ENCODE measurements around the gene FAM83D.

The FAM83D gene, protein sequence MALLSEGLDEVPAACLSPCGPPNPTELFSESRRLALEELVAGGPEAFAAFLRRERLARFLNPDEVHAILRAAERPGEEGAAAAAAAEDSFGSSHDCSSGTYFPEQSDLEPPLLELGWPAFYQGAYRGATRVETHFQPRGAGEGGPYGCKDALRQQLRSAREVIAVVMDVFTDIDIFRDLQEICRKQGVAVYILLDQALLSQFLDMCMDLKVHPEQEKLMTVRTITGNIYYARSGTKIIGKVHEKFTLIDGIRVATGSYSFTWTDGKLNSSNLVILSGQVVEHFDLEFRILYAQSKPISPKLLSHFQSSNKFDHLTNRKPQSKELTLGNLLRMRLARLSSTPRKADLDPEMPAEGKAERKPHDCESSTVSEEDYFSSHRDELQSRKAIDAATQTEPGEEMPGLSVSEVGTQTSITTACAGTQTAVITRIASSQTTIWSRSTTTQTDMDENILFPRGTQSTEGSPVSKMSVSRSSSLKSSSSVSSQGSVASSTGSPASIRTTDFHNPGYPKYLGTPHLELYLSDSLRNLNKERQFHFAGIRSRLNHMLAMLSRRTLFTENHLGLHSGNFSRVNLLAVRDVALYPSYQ

DNA sequence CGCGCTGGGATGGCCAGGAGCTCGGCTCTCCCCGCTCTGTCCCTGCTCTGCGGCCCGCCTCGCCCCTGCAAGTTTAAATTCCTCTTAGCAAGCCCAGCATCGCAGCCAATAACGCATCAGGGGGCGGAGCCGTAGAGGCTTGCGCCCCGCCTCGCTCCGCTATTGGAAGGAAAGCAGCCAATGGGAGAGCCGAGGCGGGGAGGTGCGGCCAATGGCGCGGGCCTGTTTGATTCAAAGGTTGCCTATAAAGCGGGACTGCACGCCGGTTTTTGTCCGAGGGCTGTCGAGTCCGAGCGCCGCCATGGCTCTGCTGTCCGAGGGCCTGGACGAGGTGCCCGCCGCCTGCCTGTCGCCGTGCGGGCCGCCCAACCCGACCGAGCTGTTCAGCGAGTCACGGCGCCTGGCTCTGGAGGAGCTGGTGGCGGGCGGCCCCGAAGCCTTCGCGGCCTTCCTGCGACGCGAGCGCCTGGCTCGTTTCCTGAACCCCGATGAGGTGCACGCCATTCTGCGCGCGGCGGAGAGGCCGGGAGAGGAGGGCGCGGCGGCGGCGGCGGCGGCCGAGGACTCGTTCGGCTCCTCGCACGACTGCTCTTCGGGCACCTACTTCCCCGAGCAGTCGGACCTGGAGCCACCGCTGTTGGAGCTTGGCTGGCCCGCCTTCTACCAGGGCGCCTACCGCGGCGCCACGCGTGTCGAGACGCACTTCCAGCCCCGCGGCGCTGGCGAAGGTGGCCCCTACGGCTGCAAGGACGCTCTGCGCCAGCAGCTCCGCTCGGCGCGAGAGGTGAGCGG lies at the start of gene FAM83D:
TSS of gene FAM83D (plus strand) at position 276 of the 792 bp plus-strand sequence. CDS start at position 302, 26 bp downstream.
- DNase-seq: peak; percentile 99

DNA sequence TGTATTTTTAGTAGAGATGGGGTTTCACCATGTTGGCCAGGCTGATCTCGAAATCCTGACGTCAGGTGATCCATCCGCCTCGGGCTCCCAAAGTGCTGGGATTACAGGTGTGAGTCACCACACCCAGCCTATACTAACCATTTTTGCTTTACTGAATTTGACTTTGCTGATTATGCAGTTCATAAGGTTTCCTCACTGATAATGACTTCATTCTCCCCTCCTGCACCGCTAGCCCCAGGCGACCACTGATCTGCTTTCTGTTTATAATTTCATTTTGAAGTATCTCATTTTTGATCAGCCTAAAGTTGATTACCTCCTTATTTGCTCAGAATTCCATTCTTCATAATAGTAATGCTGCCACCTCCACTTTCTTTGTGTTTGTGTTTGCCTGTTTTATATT lies 48.7 kb upstream of the FAM83D start:
- DNase-seq: no peak

DNA sequence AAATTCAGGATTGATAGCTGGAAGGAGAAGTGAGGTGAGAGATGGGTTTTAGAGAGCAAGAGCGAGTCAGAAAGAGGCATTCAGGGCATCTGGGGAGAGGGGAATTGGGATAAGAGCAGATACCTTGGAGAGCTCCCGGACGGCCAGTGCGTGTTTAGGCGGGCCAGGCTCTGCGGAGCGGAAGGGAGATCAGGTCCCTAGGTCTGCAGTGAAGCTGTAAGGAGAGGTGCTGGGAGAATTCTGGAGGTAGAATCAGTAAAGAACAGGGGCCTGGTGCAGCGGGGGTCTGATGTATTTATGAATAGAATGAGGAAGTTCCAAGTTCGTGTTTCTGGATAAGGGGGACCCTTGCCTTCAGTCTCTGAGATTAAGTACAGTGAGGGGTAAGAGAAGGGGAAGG lies 47.4 kb upstream of the FAM83D start:
- DNase-seq: peak; percentile 40

DNA sequence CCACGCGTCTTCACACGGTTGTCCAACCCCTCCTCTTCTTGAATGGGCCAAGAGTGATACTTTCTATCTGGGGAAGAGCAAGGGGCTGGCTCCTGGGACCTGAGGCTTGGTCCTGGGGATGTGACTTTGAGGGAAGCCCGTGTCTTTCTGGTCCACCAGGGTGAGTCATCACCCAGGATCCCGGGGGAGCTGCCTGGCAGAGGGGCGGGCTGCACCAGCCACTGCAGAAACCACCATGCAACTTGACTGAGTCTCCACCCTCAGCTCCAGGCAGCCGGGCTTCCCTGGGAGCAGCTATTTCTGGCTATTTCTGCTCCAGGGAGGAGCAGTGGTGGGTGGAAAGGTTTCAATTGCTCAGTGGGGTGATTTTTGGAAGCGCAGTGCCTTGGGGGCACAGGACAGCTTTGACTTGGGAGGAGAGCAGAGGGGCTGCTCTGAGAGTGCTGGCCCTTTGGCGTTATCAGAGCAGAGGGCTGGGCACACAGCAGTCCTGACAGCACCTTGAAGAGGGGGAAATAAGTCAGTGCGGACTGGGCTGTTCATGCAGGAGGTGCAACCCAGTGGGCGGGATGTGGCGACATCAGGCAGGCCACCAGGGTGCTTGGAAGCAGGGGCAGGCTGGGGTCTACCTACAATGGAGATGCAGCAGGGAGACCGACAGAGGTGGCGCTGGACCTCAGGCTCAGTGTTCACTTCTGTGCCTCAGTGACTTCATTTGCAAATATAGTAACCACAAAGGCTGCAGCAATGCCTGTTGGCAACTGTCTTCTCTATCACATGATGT lies 45.1 kb upstream of the FAM83D start:
- no peak for DNase-seq

DNA sequence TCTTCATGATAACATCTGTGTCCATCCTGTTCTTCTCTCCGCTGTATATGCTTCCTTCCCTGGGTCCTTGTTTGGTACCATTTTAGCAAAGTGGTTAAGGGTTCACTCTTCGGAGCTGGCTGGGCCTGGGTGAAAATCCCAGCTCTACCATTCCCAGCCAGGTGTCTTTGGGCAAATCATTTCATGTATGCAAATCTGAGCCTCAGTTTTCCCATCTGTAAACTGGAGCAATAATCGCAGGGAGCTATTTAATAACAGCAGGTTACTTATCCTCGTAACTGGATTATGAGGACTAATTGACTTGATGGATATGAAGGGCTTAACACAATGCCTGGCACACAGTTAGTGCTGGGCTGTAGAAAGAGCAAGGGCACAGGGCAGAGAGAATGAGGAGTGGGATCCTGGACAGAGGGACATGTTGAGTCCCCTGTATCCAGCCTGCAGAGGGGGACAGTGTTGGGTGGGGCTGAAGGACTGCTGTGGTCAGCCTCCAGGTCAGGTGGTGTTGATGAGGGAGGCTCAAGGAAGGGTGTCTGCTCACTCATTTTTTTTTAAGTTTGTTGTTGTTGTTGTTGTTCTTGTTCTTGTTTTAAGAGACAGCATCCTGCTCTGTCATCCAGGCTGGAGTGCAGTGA lies 44.3 kb upstream of the FAM83D start:
- DNase-seq: no peak

DNA sequence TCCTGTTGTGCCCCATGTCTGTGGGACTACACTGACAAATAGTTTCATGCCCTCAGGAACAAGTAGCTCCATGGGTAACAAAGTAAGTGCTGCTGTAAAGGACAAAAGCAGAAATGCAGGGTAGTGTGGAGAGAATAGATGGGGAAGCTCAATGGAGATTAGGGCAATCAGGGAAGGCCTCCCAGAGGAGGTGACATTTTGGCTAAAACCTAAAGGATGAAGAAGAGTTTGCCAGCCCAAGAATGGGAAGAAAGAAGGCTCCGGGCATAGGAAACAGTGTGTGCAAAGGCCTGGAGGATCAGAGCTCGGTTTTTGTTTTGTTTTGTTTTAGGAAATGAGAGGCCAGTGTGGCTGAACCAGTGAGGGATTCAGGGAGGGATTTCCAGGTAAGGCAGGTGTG lies 43.6 kb upstream of the FAM83D start:
- no peak for DNase-seq

DNA sequence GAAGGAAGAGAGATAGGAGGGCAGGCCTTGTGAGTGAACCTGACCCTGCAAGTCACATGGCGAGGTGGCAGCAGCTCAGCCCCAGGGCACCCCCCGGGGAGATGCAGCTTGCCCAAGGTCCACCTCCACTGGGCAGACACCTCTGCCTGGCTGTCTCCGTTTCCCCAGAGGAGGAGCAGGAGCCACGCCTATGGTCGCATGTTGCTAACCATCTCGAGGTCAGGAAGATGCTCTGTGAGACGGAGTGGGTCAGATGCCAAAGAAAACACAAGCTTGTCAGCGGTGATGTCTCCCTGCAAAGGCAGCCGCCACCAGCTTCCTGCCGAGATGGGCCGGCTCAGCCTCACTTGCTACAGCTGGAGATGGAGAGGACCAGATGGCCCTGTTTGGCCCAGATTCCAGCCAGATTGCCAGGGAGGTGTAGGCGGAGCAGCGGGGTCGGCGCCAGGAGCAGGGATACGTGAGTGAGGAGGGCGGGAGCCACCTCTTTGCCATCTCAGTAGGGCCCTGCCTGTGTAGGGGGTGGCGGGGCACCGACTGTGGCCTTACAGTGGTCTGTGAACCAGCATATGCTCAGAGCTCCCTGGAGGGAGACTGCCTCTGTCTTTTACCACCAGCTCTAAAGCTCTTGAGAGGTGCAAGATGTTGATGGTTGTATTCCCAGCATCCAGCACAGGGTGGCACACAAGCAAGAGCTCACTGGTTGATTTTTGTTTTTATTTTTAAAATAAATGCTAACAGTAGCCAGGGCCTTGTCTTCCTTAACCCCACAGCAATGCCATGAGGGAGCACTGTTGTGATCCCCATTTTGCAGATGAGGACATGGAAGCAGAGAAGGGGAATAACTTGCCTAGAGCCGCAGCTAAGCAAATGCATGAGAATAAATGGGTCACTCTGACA lies 42.9 kb upstream of the FAM83D start:
- no peak for DNase-seq

DNA sequence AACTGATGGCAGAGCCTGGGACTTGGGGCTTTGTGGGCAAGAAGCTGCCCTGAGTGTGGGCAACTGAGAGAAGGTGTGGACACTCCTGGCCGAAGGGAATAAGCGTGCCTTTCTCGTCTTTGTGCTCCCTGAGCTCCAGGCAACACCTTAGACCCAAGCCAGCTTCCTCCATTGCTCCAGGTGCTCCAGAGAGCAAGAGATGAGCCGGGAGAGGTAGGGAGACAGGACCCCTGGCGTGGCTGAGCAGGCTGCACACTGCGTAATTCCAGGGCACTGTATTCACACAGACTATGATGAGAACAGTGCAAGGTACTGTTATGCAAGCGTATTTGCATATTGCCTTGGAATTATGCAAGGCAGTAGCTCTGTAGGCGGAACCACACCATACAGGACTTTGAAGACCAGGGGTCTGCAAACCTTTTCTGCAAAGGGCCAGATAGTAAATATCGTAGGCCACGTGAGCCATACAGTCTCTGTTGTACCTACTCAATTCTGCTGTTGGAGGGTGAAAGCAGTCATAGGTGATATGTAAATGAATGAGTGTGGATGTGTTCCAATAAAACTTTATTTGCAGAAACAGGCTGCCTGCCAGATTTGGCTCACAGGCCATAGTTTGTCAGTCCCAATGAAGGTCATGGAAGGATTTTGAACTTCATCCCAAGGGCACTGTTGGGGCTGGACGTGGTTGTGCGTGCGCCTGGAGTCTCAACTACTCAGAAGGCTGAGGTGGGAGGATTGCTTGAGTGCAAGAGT lies 42.1 kb upstream of the FAM83D start:
- no peak for DNase-seq

DNA sequence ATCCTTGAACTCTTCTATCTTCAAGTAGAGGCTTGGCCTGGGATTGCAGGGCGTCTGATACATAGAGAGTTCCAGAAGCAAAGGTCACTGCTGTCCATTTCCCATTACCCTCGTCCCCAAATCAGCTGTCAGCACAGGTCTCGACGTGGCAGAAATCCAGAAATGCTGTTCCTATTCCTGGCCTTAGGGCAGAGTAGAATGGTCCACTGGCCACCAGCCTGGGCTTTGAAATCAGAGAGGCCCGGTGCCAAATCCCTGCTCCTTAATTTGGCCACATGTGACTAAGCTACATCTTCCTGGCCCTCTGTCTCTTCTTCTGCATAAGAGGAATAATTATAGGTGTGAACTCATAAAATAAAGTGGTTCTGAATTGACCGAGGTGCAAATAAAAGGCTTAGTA lies 40.9 kb upstream of the FAM83D start:
- DNase-seq: no peak

DNA sequence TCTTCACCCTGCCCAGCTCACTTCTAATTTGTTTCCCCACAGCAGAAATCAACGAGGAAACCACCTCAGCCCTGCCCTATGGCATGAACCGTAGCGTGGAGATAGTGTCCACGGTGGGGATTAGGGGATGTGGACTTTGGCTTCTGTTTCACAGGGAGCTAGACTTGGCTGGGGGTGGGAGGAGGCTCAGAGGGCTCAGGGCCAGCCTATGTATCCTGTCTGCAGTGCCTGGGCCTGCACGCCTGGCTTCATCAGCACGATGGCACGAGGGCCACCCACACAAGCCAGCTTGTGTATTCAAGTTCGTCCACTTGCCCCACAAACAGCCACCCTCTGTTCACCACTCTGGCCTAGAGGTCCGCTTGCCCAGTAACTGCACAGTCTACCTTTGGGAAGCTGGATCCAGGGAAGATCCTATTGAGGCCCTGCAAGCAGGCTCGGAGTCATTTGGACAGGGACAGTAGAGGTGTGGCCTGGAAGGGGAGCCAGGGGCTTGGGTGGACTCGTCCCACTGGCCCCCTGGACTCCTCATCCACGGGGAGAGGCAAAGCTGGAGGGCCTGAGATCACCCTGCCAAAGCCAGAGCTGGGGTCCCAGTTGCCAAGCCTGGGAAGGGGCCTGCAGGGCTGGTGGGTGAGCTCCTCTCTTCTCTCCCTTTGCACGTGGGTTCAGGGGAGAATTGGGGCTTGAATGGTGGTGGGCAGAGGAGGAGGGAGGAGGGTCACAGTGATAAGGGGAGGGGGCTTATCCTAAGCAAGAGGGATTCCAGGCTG lies 38.0 kb upstream of the FAM83D start:
- no peak for DNase-seq

DNA sequence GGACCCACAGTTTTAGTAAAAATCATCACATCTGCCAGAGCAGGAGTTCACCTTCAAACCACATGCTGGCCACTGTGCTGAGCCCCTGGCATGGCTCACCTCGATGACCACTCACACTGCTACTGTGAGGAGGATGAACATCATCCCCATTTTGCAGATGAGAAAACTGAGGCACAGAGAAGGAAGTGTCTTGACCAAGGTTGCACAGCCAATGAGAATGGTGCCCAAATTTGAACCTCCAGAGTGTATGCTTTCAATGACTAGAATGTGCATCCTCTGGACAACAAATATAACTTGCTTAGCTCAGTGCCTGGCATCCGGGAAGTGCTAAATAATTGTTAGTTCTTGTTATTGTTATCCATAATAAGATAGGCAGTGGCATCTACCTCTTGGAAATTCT lies 37.2 kb upstream of the FAM83D start:
- DNase-seq: no peak

DNA sequence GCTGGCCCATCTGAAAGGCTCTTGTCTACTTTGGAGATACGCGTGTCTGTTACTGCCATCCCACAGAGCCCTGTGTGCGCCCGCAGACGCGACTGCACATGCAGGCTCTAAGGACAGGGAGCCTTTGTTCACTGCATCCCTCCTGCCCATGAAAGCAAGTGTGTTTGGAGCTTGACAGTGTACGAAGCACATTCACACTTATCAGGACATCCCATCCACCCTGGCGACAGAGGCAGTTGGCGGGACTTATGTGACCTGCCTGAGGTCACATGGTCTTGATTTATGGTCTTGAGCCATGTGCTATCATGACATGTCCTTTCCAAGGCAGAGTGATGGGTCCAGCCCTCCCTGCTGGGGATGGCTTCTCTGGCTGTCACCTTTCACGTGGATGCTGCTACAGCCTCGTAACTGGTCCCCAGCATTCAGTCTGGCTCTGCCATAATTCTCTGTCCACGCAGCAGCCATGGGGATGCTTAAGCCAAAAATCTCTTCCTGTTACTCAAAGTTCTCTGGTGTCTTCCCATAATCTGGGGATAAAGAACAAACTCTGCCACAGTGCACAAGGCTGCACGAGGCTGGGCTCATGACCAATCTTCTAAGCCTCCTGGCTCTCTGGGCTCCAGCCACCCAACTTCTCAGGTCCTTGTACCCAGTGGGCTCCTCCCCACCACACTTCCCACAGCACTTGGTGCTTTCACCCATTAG lies 36.3 kb upstream of the FAM83D start:
- no peak for DNase-seq

DNA sequence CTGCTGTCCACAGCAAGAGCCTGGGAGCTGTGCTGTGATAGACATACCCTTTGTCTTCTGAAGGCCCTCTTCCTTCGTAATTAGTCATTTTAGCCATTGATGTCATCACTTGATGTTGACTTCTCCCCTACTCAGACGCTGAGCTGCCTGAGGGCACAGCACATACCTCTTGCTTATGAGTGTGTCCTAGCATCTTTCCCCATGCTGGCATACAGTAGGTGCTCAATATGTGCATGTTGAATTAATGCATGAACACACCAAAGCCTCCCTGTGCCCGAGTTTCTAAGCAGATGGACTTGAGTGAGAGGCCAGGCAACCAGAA lies 35.8 kb upstream of the FAM83D start:
- no peak for DNase-seq

DNA sequence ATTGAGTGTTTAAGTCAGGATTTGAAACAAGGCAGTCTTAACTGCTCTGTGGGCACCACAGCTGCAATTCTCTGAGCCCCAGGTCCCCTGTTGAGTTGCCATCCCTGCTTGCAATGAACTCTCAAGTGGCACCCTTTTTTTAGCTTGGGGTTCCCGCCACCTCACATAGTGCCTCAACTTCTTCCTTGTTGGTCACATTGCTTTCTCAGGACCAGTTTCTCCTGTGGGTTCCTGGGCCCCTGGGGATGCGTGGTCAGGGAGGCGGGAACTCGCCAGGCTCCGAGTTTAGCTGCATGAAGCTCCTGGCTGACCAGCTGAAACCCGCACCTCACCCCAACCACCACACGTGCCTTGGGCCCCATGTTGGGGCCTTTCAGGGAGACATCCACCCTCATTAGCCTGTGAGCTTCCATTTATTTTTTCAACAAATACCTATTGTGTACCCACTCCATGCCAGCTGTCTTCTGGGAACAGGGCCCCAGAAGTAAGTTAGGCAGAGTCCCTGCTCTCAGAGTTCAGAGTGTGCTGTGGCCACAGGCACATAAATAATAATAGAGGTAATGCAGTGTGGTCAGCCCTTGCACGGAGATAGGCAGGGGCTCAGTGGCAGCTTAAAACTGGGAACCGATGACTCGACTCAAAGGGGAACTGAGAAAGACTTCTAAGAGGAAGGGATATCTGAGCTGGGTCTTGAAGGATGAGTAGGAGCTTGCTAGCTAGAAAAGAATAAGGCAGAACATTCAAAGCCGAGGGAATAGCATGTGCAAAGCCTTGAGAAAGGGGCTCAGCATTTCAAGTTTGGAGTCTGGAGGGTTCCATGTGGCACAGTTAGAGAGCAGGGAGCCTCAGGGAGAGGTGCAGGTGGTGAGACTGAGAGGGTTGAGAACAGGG lies 33.9 kb upstream of the FAM83D start:
- no peak for DNase-seq

DNA sequence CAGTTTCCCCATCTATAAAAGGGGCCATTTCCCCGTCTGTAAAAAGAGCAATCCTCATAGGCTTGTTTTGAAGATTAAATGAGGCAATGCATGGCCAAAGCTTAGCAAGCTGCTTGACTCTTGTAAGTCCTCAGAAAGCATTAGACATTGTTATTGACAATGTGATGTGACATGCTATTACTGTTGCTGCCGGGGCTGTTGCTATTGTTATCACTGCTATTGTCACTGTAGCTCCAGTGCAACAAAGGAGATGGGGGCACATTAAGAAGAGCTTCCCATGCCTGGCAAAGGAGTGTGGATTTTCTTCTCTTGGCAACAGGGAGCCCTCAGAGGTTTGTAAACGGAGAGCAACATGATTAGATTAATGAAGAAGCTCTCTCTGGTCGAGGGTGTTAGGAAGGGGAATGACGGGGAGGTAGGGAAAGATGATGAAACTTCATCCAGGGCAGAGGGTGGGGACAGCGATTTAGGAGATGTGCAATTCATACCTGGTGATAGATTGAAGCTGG lies 33.1 kb upstream of the FAM83D start:
- no peak for DNase-seq

DNA sequence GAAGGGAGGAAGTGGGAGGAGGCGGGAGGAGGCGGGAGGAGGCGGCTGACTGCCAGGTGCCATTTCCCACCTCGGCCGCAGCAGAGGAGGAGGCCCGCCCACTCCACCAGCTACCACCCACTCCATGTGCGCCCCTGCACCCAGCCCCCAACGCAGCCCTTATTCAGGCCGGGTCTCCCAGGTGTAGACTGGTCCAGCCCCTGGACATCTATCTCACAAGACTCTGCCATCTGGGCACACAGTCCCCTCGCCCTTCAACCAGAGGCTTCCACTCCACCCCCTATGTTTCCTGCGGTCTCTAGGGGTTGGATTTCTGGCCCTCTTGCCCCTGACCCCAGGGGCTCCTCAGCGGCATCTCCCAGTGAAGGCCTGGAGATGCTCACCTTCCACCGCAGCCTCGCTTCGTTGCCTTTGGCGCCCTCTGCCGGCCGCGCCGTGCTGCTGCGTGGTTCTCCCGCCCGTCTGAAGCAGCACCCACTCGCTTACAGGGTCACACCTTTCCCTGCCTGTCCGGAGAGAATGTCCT lies 32.6 kb upstream of the FAM83D start:
- peak; percentile 67 for DNase-seq

DNA sequence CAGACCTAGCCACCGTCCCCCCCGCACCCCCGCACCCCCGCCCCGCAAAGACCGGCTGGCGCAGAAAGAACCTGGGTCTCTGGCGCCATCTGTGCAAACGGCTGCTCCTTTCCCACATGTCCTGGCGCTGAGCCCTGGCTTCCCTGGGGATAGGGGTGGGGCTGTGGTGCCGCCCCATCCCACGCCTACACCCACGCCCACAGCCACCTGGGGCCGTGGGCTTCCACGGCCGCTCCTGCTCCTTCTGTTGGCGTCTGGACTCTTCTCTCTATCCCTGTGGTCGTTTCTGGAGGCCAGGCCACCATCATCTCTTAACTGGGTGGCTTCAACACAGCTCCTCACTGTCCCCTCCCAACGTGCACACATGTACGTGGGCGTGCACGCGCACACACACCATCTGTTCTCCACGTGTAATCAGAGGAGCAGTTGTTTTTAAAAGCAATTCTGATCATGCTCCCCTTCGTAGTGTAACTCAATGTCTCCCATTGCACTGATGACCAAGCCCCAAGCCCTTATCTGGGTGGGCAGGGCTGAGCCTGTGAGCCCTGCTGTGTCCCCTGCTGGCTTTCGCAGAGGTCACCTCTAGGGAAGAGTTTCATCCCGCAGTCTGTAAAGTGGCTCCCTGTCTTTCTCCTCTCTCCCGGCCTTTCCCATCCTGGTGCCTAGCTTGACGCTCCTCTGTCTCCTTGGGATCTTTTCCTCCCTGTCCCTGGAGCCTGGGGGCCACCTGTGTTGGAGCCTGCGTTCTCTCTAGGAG lies 31.9 kb upstream of the FAM83D start:
- peak; percentile 13 for DNase-seq

Data from hematopoietic multipotent progenitor cell treated with erythropoietin and hydrocortisone succinate and interleukin-3 and kit ligand, for 6 days (in vitro differentiated cells).